ENCODE results near the gene HSPA6.
"Not testable (repeated sequence)": the region's sequence is repeated elsewhere in the genome, so short reads cannot be mapped to it uniquely, and the experiment has no call there.

HSPA6 gene

DNA sequence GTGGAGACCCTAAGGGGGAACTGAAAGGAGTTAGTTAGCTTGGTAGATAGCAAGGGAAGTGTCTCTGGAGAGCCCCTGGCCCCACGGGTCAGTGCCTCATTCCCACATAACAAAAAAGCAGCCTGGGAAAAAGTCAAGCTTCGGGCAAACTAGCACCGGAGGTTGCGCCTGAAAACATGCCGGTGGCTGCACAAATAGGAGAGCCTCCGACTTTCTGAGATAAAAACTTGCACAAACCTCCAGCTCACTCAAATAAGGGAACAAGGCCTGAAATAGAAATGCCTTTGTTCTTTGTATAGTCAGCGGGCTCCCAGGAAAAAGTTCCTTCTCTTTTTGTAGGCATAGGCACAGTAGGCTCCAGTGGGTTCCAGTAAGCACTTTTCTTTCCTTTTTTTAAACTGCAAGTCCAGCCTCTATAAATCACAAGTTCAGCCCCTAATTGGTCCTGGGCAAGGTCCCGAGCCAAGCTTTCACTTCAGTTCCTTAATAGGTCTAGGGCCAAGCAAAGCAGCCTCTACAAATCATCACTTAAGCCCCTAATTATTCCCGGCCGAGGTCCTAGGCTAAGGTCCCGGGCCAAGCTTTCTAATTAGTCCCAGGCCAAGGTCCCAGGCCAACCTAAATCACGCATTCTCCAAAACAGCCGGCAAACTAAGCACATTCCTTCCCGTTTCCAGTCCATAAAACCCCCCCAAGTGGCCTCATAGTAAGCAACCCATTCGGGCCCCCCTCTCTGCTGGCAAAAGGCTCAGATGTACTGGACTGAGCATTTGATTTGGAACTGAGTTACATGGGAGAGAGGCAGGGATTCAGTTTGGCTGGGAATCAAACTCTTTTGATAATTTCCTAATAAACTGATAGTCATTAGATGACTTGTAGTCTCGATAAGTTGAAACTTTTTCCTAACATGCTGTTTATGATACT, 8.6 kb downstream of the HSPA6 start:
- peak; percentile 62 for DNase-seq (ENCODE audit: low read depth, low spot score)

DNA sequence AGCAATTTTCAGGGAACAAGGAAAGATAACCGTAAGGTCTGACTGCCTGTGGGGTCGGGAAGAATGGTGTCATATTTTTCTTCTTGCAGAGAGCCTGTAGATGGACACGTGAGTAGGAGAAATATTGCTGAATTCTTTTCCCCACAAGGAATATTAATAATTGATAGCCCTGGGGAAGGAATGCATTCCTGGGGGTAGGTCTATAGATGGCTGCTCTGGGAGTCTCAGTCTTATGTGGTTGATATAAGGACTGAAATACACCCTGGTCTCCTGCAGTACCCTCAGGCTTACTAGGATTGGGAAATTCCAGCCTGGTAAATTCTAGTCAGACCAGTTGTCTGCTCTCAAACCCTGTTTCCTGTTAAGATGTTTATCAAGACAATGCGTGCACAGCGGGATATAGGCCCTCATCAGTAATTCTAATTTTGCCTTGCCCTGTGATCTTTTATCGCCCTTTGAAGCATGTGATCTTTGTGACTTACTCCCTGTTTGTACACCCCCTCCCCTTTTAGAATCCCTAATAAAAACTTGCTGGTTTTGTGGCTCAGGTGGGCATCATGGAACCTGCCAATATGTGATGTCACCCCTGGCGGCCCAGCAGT, 12.8 kb downstream of the HSPA6 start:
- not testable (repeated sequence) for DNase-seq (ENCODE audit: low read depth, low spot score)

GRCh38 chr1:161538925-161539479, 14.7 kb downstream of the HSPA6 start:
- not testable (repeated sequence) for DNase-seq (ENCODE audit: low read depth, low spot score)

GRCh38 chr1:161539731-161540569, 15.6 kb downstream of the HSPA6 start:
- peak; percentile 89 for DNase-seq (ENCODE audit: low read depth, low spot score)

- not testable (repeated sequence) for DNase-seq (ENCODE audit: low read depth, low spot score)
Measured at GRCh38 chr1:161540570-161540960, 16.2 kb downstream of the HSPA6 start.

GRCh38 chr1:161542091-161542559, 17.8 kb downstream of the HSPA6 start:
- DNase-seq (ENCODE audit: low read depth, low spot score), result not testable (repeated sequence)

DNA sequence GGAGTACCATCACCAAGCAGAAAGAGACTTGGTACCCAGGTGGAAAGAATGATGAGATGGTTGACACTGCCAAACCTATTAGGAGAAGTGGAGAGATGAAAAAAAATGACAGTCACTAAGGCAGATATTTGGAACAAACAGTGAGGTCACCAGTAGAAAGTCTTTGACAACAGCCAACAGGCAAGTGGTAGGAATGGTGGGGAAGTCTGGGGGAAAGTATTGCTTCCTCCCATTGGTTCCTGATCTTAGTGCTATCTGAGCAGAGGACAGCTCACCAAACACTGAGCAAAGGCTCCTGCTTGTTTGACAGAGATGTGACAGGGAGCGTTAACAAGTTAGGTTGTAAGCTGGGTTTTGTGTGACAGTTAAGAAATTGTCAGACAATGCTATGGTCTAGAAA, 18.8 kb downstream of the HSPA6 start:
- not testable (repeated sequence) for DNase-seq (ENCODE audit: low read depth, low spot score)

GRCh38 chr1:161545005-161545731, 20.8 kb downstream of the HSPA6 start:
- not testable (repeated sequence) for DNase-seq (ENCODE audit: low read depth, low spot score)

DNA sequence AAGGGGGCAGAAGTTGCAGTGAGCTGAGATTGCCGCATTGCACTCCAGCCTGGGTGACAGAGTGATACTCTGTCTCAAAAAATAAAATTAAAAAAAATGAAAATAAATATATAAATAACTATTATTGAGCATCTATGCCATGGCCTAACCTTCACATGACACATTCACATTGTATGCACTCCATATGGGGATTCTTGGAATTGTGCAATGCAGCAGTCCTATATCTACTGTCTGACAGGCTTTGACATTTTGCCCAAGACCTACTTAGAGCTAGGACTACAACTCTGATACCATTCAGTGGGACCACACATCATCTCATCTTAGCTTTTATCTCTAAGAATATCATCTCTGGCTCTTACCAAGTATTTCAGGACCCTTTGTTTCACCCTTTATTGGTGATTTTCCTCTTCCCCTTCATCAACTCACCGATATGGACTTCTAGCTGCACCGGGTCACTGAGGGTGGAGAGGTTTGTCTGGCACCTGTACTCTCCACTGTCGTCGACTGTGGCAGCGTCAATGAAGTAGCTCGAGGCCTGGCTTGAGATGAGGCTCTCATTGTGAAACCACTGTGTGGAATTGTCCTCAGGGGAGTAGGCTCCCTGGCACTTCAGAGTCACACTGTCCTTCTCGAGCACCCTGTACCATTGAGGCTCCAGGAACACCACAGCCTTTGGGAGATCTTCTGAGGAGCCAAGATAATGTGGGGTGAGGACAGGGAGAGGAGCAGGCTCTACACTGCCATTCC, 23.8 kb downstream of the HSPA6 start:
- DNase-seq (ENCODE audit: low read depth, low spot score), result not testable (repeated sequence)

GRCh38 chr1:161548749-161549406, 24.5 kb downstream of the HSPA6 start:
- DNase-seq (ENCODE audit: low read depth, low spot score), result not testable (repeated sequence)

DNA sequence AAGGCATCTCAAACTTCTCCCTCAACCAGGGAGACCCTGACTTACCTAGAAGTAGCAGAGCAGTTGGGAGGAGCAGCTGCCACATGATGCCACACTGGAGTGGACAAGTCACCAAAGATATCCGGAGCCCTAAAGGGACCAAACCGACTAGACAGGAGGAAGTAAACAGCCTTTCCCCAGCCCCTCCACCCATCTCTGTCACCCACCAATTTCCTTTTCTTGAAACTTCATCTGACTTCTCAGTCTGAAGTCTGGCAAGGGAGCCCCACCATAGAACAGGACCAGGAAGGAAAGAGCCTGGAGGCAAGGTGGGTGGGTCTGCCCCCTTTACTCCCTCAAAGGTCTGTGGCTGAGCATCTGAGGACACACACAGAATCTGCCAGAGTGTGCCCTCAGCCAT, 25.3 kb downstream of the HSPA6 start, which contains the start of gene FCGR3A:
TSS of gene FCGR3A (minus strand) at position 167 of the 400 bp plus-strand sequence. CDS start at position 85, 82 bp downstream.
- no peak for DNase-seq (ENCODE audit: low read depth, low spot score)

DNA sequence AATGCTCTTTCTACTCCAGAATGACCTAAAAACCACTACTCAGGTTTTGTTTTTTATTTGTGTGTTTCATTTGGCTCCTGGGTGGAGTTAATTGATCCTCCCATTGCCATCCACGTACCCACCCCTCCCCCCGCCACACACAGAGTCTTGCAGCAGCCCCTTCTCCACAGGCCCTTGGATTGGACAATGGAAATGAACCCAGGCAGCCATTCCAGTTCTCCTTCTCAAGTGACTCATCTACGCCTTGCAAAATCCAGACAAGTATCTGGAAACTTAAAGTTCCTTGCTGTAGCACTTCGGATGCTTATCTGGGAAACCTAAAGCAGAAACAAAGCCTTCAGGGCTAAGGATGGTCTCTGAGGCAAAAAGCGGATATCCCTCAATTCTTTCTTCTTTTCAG, 26.6 kb downstream of the HSPA6 start:
- not testable (repeated sequence) for DNase-seq (ENCODE audit: low read depth, low spot score)

DNA sequence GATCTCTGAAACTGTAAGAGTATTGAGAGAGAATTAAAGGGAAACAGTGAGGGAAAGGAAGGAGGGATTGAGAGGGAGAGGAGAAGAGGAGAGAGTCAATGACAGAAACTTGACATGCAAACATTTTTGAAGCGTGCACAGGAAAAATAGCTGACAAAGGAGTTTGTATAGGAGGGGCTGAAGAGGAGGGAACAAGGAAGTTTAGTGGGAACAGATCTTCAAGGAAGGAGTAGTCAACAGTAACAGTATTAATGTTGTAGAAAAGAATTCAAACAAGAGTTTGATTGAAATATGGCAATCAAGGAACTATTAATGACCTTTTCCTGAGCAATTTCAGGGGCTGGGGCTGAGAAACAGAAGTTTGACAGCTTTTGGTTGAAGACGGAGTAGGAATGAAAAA, 29.3 kb downstream of the HSPA6 start:
- DNase-seq (ENCODE audit: low read depth, low spot score), result not testable (repeated sequence)

GRCh38 chr1:161554340-161554739, 30.0 kb downstream of the HSPA6 start:
- DNase-seq (ENCODE audit: low read depth, low spot score), result not testable (repeated sequence)

GRCh38 chr1:161554815-161555417, 30.6 kb downstream of the HSPA6 start:
- DNase-seq (ENCODE audit: low read depth, low spot score), result not testable (repeated sequence)

- DNase-seq (ENCODE audit: low read depth, low spot score), result not testable (repeated sequence)
Measured at GRCh38 chr1:161556143-161556542, 31.8 kb downstream of the HSPA6 start.

- not testable (repeated sequence) for DNase-seq (ENCODE audit: low read depth, low spot score)
Measured at GRCh38 chr1:161556990-161557389, 32.6 kb downstream of the HSPA6 start.

DNA sequence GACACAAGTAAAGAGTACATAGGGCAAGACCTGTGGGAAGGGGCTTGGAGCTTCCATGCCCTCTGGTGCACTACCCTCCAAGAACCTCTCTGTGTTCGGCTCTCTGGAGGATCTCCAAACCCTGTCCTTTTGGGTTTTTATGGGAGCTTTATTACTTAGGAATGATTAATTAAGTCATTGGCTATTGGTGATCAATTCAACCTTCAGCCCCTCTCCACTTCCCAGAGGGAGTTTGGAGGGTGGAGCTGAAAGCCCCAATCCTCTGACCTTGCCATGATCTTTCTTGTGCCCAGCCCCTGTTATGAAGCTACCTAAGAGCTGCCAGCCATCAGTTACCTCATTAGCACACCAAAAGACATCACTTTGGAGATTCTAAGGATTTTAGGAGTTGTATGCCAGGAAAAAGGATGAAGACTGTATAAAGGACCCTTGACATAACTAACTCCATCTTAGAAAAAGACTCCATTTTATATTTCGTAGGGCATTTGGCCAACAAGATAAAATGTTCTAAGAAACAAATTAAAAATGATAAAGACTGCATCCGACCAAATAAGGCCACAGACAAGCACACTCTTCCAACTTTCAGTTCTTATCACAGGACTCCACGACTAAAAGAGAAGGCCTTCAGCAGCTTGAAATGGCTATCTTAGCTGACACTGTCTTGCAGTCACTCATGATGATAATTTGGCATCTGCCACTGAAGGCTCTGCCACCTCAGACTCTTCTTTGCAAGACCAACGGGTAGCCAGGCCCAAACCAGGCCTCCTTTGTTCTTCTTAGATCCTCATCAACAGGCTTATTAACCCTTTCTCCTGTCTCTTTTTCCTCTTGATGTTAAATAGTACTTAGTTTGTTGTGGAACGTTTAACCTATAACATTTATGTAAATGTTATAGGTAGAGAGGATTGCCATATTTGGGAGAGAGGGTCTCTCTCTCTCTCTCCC, 33.4 kb downstream of the HSPA6 start:
- not testable (repeated sequence) for DNase-seq (ENCODE audit: low read depth, low spot score)

Measured in astrocyte of the hippocampus (primary cell).